Measurements from ENCODE around the gene SREBF2.

The SREBF2 gene

DNA sequence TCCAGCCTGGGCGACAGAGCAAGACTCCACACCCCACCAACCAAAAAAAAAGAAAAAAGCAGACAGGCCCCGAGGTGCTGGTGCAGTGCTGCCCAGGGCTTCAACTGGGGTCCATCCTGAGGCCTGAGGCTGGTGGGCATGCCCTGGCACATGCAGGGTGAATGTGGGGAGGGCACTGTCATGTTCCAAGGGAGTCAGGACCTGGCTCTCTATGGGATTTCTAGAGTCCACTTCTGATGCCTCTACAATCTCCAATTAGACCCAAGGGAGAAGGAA lies 103.9 kb downstream of the SREBF2 start:
- DNase-seq (ENCODE audit: low read depth) = no peak

DNA sequence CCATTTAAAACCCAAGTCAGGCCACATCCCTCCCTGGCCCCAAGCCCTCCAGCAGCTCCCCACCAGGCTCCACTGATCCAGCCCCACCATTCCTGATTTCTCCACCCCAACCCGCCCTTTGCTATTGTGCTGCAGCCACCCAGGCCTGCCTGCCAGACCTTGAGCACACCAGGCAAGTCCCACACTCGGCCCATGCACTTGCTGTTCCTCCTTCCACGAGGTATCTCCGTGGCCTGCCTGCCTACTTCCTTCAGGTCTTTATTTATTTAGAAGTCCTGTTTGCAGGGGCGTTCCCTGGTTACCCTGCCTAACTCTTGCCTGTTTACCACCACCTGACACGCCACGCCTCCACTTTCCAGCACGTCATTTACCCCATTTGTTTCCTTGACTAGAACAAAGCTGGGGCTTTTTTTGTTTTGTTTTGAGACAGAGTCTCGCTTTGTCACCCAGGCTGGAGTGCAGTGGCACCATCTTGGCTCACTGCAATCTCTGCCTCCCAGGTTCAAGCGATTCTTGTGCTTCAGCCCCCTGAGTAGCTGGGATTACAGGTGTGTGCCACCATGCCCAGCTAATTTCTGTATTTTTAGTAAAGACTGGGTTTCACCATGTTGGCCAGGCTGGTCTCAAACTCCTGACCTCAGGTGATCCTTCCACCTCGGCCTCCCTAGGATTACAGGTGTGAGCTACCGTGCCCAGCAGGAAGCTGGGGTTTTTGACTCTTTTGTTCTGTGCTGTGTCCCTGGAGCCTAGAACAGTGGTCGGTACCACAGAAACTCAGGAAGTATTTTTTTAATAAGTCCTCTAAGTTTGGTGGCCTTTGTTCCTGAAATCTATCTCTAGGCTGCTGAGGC lies 107.3 kb downstream of the SREBF2 start:
- TF ChIP-seq, protein P1, sequence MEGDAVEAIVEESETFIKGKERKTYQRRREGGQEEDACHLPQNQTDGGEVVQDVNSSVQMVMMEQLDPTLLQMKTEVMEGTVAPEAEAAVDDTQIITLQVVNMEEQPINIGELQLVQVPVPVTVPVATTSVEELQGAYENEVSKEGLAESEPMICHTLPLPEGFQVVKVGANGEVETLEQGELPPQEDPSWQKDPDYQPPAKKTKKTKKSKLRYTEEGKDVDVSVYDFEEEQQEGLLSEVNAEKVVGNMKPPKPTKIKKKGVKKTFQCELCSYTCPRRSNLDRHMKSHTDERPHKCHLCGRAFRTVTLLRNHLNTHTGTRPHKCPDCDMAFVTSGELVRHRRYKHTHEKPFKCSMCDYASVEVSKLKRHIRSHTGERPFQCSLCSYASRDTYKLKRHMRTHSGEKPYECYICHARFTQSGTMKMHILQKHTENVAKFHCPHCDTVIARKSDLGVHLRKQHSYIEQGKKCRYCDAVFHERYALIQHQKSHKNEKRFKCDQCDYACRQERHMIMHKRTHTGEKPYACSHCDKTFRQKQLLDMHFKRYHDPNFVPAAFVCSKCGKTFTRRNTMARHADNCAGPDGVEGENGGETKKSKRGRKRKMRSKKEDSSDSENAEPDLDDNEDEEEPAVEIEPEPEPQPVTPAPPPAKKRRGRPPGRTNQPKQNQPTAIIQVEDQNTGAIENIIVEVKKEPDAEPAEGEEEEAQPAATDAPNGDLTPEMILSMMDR (IDR thresholded peaks at IDR 0.05; ENCODE audit: low read depth, low read length, missing control alignments) = no peak
- peak; percentile 99 for DNase-seq (ENCODE audit: low read depth)
- H3K4me3 ChIP-seq (ENCODE audit: low read depth, low read length) = no peak overlapping the region; the same call in none of the 2 replicates

More for the DNA sequence above, 103.9 kb downstream of the SREBF2 start:
- TF ChIP-seq, protein P1 (IDR thresholded peaks at IDR 0.05; ENCODE audit: low read depth, low read length, missing control alignments) = no peak
- H3K4me3 ChIP-seq (ENCODE audit: low read depth, low read length) = no peak overlapping the region

DNA sequence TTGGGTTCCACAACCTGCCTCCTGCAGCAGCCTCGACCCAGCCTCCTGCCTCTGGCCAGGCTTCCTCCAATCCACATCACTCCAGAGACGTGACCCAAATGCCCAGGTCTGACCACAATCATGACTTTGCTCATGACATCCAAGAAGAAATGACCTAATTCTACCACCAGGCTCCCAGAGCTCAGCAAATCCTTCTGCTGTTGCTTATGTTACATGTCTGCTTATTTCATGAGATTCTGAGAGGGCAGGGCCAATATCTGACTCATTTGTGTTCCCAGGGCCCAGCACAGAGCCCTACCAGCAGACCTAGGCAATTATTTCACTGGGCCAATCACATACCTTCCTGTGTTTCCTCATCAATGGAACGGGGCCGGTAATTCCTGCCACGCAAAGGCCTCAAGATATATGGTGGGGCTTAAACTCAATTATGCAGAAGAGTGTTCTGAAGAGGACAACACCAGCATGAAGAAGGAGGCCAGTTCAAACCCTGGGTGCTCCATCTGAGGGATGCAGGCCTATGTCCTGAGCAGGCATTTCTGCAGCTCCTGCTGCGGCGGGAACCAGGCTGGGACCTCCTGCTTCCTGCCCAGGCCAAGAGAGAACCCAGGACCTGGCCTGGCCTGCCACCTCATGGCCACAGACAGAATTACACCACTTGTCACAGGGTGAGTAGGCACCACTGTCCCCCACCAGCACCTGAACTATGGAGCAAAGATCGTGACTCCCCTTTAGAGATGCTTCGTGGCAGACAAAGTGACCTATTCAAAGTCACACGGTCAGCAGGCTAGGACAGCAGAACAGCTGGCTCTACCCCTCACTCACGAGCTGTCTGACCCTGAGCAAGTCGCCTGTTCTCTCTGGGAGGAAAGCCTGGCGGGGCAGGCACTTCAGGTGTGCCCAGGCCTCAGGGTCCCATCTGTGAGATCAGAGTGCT lies 108.2 kb downstream of the SREBF2 start:
- no peak overlapping the region; the same call in 1 of the 2 replicates for H3K4me3 ChIP-seq (ENCODE audit: low read depth, low read length)
- DNase-seq (ENCODE audit: low read depth) = no peak
- TF ChIP-seq, protein P1 (IDR thresholded peaks at IDR 0.05; ENCODE audit: low read depth, low read length, missing control alignments) = peak; percentile 95

DNA sequence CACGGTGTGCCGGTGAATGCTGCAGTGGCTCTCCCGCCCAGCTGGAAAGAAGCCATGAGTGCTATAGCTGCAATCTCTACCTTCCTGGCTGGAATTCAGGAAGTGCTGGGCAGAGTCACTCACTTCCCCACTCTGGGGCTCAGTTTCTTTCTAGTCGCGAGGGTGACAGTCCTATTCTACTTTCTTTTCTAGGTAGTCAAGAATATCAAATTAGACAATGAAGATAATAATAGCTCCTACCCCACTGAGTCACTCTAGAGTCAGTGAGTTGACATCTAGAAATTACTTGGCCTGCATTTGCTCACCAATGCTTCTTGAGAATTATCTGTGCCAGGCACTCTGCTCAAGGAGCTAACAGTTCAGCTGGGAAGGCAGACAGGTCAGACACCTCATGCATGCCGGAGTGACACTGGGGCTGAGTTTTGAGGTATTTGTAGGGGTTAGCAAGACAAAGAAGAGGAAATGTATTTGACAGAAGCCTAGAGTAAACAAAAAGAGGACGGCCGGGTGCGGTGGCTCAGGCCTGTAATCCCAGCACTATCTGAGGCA lies 110.8 kb downstream of the SREBF2 start:
- DNase-seq (ENCODE audit: low read depth) = no peak
- no peak overlapping the region for H3K4me3 ChIP-seq (ENCODE audit: low read depth, low read length)
- TF ChIP-seq, protein P1 (IDR thresholded peaks at IDR 0.05; ENCODE audit: low read depth, low read length, missing control alignments) = no peak

DNA sequence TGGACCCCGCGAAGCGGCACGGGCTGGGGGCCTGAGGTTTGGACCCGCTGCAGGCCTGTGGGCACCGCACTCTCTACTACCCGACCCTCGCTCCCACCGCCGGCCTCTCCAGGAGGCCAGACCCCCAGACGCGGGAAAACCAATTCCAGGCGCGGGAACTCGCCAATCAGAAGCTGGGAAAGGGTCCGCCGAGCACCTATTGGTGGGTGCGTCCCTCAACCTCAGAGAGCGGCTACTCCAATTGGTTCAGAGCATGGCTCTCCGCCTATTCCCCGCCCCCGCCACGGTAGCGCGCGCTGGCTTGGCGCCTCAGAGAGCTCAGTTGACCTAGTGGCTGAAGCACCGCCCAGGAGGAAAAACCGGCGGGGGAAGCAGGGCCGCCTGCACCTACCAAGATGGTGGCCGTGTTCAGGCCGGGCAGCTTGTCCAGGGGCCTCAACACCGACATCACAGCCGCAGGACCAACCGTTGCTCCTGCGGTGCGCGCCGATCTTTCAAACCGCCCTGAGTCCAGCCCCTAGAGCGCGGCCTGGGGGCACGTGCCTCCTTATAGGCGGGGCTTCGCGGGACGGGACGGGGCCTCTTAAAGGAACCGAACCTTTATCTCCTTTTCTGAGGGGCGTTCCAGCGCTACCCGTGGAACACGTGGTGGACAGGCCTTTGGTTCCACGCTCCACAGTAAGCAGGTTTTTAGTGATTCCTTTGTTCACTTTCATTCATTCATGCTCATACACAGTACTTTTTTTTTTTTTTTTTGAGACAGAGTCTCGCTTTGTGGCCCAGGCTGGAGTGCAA lies 113.9 kb downstream of the SREBF2 start, which contains the start of gene CENPM:
CENPM (minus strand) TSS at position 524 of the 795 bp plus-strand sequence; CDS start at position 448, 76 bp downstream.
- peak; percentile 82 for DNase-seq (ENCODE audit: low read depth)
- TF ChIP-seq, protein P1 (IDR thresholded peaks at IDR 0.05; ENCODE audit: low read depth, low read length, missing control alignments) = no peak
- H3K4me3 ChIP-seq (ENCODE audit: low read depth, low read length) = peak within 1 kb of the TSS; percentile 95

DNA sequence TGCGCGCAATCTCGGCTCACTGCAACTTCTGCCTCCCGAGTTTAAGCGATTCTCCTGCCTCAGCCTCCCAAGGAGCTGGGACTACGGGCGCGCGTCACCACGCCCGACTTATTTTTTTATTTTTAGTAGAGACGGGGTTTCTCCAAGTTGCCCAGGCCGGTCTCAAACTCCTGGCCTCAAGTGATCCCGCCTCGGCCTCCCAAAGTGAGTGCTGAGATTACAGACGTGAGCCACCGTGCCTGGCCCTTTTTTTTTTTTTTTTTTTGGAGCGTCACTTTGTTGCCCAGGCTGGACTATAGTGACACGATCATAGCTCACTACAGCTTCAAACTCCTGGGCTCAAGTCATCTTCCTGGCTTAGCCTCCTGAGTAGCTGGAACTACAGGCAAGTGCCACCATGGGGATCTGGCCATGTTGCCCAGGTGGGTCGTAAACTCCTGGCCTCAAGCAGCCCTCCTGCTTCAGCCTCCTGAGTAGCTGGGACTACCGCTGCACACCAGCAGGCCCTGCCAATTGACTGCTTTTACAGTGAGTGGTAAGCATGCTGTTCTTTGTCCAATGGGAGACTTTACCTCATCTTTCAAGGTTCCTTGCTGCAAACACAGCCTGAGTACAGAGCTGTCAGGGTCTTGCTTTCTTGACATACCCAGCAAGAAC lies 114.6 kb downstream of the SREBF2 start:
- TF ChIP-seq, protein P1 (IDR thresholded peaks at IDR 0.05; ENCODE audit: low read depth, low read length, missing control alignments) = no peak
- no peak for DNase-seq (ENCODE audit: low read depth)
- H3K4me3 ChIP-seq (ENCODE audit: low read depth, low read length) = peak overlapping the region; percentile 95; the same call in 1 of the 2 replicates
